Prostate gland (tissue), 2 donors: Measurements from ENCODE around the gene CEP295NL. TPM values are rescaled to one million over a fixed set of nuclear protein-coding genes. Genes with fewer than 3 reads are reported as not detected.

Source experiments
- DNase-seq: peaks from one replicate; pipeline ENCODE4 v3.0.0-alpha.2; 2019; ENCODE audit warnings: low spot score
- H3K27ac ChIP-seq, 2 donors: fragments of 200-600 bp; sonication (generic); 2 replicates each; pipeline ENCODE4 v1.5.1; 2017 to 2019
- H3K27me3 ChIP-seq: fragments of 200-600 bp; sonication (generic); replicated peaks from 2 replicates; pipeline ENCODE4 v1.5.1; 2019; ENCODE audit not compliant: insufficient read depth
- H3K36me3 ChIP-seq, 2 donors: fragments of 200-600 bp; sonication (generic); 1 replicate in 1 of 2; 2 replicates in 1 of 2; pipeline versions ENCODE4 v1.5.1 to v1.8.1; 2017 to 2019
- H3K4me1 ChIP-seq: fragments of 200-600 bp; sonication (generic); replicated peaks from 2 replicates; pipeline ENCODE4 v1.5.1; 2019
- H3K4me3 ChIP-seq, 2 donors: fragments of 200-600 bp; sonication (generic); 2 replicates each; pipeline ENCODE4 v1.5.1; 2017 to 2019
- H3K9me3 ChIP-seq: fragments of 200-600 bp; sonication (generic); 2 replicates; pipeline ENCODE4 v1.5.1; 2017
- CTCF ChIP-seq, 4 experiments: fragments of 200-600 bp in 2 of 4; fragments of 450-650 bp in 2 of 4; sonication (generic) in 2 of 4; IDR thresholded peaks; 1 replicate in 3 of 4; 2 replicates in 1 of 4; pipeline ENCODE4 v1.5.1; 2016 to 2019; ENCODE audit warnings: antibody characterized with exemption in 4 of 4, mild to moderate bottlenecking in 2 of 4, moderate library complexity in 2 of 4
- POLR2A ChIP-seq: fragments of 450-650 bp; IDR thresholded peaks from one replicate; pipeline ENCODE4 v1.6.1; 2016; ENCODE audit warnings: antibody characterized with exemption, mild to moderate bottlenecking
- POLR2AphosphoS5 ChIP-seq: sonication (generic); formaldehyde crosslinking; IDR thresholded peaks from one replicate; pipeline ENCODE4 v1.6.1; 2017; ENCODE audit warnings: antibody characterized with exemption
- WGBS: methylation state at CpG from one replicate; pipeline ENCODE4 v1.1.5; 2018; 5-methylcytosine and 5-hydroxymethylcytosine counted together
- intact Hi-C: fragments of 100-400 bp; cut with DNase I; formaldehyde crosslinking; loops from one replicate; pipeline ENCODE4 v1.14.2; 2022
- total RNA-seq, 2 donors: library from RNA; depleted of rRNA; stranded (reverse); fragments of >200 nt; gene quantifications; one replicate each; pipeline ENCODE4 v1.1.0, GENCODE V29; 2016

Gene CEP295NL, protein sequence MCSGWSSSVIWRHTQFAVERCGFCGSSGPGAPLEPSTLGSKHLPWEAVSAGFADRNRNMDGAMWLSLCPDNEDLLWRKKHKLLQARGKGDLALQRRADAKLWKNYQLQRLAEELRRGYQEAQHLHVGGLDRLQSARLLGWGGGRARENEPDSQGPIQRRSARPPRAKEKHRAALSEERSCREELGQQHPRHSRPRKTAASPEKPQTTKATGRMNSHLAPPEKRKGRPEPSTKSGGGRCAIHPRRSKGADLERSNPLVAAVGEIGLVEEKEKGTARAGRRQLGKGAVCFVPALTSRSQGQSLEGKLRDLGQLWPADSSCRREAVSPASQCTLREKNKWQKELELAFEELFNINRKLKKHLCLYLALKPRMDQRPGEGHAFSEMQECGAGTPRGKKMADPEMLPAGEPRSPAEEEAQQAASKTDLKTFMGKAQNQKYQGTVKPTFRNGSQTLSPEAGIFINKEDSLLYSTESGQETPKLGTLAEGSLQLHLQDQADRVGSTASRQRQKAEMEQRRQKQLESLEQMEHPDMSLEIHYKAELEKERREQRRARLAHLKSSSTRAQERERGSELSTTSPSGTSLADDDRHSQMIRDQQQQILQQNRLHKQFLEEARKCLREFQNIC
- 1 to 10 TPM; 2.2 to 8.2 TPM for total RNA-seq

- H3K4me1 ChIP-seq: no peaks in the 10 kb centered on the region
- no peaks in the 10 kb centered on the region for H3K9me3 ChIP-seq
- H3K27ac ChIP-seq: no peak within 1 kb of the TSS
- 72% methylated on average over 17 of the region's 17 CpGs for WGBS
- no peak for TF ChIP-seq CTCF (IDR thresholded peaks at IDR 0.05)
- no peak for TF ChIP-seq POLR2AphosphoS5
- no peak for TF ChIP-seq POLR2A
- no peak for DNase-seq
- no peaks in the 10 kb centered on the region for H3K27me3 ChIP-seq
- no peaks in the 10 kb centered on the region for H3K36me3 ChIP-seq
- H3K4me3 ChIP-seq: no peak within 1 kb of the TSS
- intact Hi-C loops: no loop called here
These were observed at the start of gene CEP295NL for GRCh38 chr17:78903101-78903779. Gene CEP295NL, minus strand, starts transcription at chr17:78903201. Its CDS starts 1,373 bp downstream, at chr17:78901828.

GRCh38 chr17:78952706-78953105 lies 49.7 kb upstream of the CEP295NL start:
- H3K4me3 ChIP-seq: no peak overlapping the region
- TF ChIP-seq POLR2AphosphoS5 (no peak), CTCF (IDR thresholded peaks at IDR 0.05) (no peak), POLR2A (no peak)
- H3K4me1 ChIP-seq: no peaks in the 10 kb centered on the region
- H3K27me3 ChIP-seq: no peaks in the 10 kb centered on the region
- WGBS: 79% methylated on average over 10 of the region's 10 CpGs
- DNase-seq: no peak
- H3K9me3 ChIP-seq: no peaks in the 10 kb centered on the region
- no peak overlapping the region for H3K27ac ChIP-seq
- H3K36me3 ChIP-seq: no peaks in the 10 kb centered on the region
- intact Hi-C loops: no loop called here

- H3K4me3 ChIP-seq: no peak overlapping the region
- intact Hi-C loops: no loop called here
- DNase-seq: no peak
- H3K27ac ChIP-seq: peak overlapping the region; percentile 18 to 58
- TF ChIP-seq POLR2AphosphoS5 (no peak), POLR2A (no peak), CTCF (IDR thresholded peaks at IDR 0.05) (no peak)
- H3K27me3 ChIP-seq: no peaks in the 10 kb centered on the region
- no peaks in the 10 kb centered on the region for H3K9me3 ChIP-seq
- WGBS: 19% methylated on average over 12 of the region's 12 CpGs
- no peaks in the 10 kb centered on the region for H3K36me3 ChIP-seq
- no peaks in the 10 kb centered on the region for H3K4me1 ChIP-seq
These were observed 49.1 kb upstream of the CEP295NL start for GRCh38 chr17:78951967-78952551.

GRCh38 chr17:78950870-78951269 lies 47.9 kb upstream of the CEP295NL start:
- Histone ChIP-seq H3K27ac (no peak overlapping the region), H3K27me3 (no peaks in the 10 kb centered on the region), H3K36me3 (no peaks in the 10 kb centered on the region), H3K4me1 (no peaks in the 10 kb centered on the region), H3K4me3 (no peak overlapping the region), H3K9me3 (no peaks in the 10 kb centered on the region)
- 100% methylated on average over 2 of the region's 2 CpGs for WGBS
- DNase-seq: no peak
- TF ChIP-seq POLR2A (no peak), CTCF (IDR thresholded peaks at IDR 0.05) (no peak), POLR2AphosphoS5 (no peak)
- intact Hi-C loops: no loop called here
